Prostate gland (tissue), 2 donors: ENCODE results near the gene RASL11A. TPM values are rescaled to one million over a fixed set of nuclear protein-coding genes. Genes with fewer than 3 reads are reported as not detected.

Experiments used
- DNase-seq: peaks from one replicate; pipeline ENCODE4 v3.0.0-alpha.2; 2019; ENCODE audit warnings: low spot score
- H3K27ac ChIP-seq, 2 donors: fragments of 200-600 bp; sonication (generic); 2 replicates each; pipeline ENCODE4 v1.5.1; 2017 to 2019
- H3K27me3 ChIP-seq: fragments of 200-600 bp; sonication (generic); replicated peaks from 2 replicates; pipeline ENCODE4 v1.5.1; 2019; ENCODE audit not compliant: insufficient read depth
- H3K36me3 ChIP-seq, 2 donors: fragments of 200-600 bp; sonication (generic); 1 replicate in 1 of 2; 2 replicates in 1 of 2; pipeline versions ENCODE4 v1.5.1 to v1.8.1; 2017 to 2019
- H3K4me1 ChIP-seq: fragments of 200-600 bp; sonication (generic); replicated peaks from 2 replicates; pipeline ENCODE4 v1.5.1; 2019
- H3K4me3 ChIP-seq, 2 donors: fragments of 200-600 bp; sonication (generic); 2 replicates each; pipeline ENCODE4 v1.5.1; 2017 to 2019
- H3K9me3 ChIP-seq: fragments of 200-600 bp; sonication (generic); 2 replicates; pipeline ENCODE4 v1.5.1; 2017
- CTCF ChIP-seq, 4 experiments: fragments of 200-600 bp in 2 of 4; fragments of 450-650 bp in 2 of 4; sonication (generic) in 2 of 4; IDR thresholded peaks; 1 replicate in 3 of 4; 2 replicates in 1 of 4; pipeline ENCODE4 v1.5.1; 2016 to 2019; ENCODE audit warnings: antibody characterized with exemption in 4 of 4, mild to moderate bottlenecking in 2 of 4, moderate library complexity in 2 of 4
- POLR2A ChIP-seq: fragments of 450-650 bp; IDR thresholded peaks from one replicate; pipeline ENCODE4 v1.6.1; 2016; ENCODE audit warnings: antibody characterized with exemption, mild to moderate bottlenecking
- POLR2AphosphoS5 ChIP-seq: sonication (generic); formaldehyde crosslinking; IDR thresholded peaks from one replicate; pipeline ENCODE4 v1.6.1; 2017; ENCODE audit warnings: antibody characterized with exemption
- WGBS: methylation state at CpG from one replicate; pipeline ENCODE4 v1.1.5; 2018; 5-methylcytosine and 5-hydroxymethylcytosine counted together
- intact Hi-C: fragments of 100-400 bp; cut with DNase I; formaldehyde crosslinking; loops from one replicate; pipeline ENCODE4 v1.14.2; 2022
- total RNA-seq, 2 donors: library from RNA; depleted of rRNA; stranded (reverse); fragments of >200 nt; gene quantifications; one replicate each; pipeline ENCODE4 v1.1.0, GENCODE V29; 2016

Gene RASL11A
- total RNA-seq, 2 donors from 2014 or later: 26.5 to 31.5 TPM

GRCh38 chr13:27264648-27265047 lies 6.0 kb upstream of the RASL11A start:
- TF ChIP-seq CTCF (IDR thresholded peaks at IDR 0.05) (no peak), POLR2AphosphoS5 (no peak), POLR2A (no peak)
- DNase-seq: no peak
- Histone ChIP-seq H3K27me3 (no peaks in the 10 kb centered on the region), H3K27ac (no peak overlapping the region), H3K9me3 (no peaks in the 10 kb centered on the region), H3K36me3 (no peaks in the 10 kb centered on the region), H3K4me3 (no peak overlapping the region), H3K4me1 (no peaks in the 10 kb centered on the region)
- 55% methylated on average over 1 of the region's 1 CpG for WGBS
- intact Hi-C loops: no loop called here

GRCh38 chr13:27266917-27267316 lies 3.7 kb upstream of the RASL11A start:
- no peaks in the 10 kb centered on the region for H3K4me1 ChIP-seq

DNA sequence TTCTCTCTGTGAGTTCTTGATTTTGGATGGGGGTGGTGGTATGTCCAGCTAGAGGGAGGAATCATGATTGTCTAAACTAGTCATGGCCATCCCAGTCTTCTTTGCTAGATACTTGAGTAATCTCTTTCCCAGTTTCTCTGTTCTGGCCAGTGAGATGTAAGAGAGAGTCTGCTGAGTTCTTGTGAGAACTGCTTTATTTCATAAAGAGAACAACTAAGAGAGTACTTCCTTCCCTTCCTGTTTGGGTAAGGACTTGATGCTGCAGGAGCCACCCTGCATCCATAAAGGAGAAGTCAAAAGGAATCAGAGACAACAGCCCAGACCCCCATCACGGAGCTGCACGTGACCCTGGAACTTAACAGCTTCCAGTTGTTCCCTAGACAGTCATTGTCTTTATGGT lies 3.0 kb upstream of the RASL11A start:
- no peak overlapping the region for H3K27ac ChIP-seq
- H3K9me3 ChIP-seq: no peaks in the 10 kb centered on the region
- intact Hi-C loops: no loop called here
- TF ChIP-seq POLR2A (no peak), CTCF (IDR thresholded peaks at IDR 0.05) (no peak), POLR2AphosphoS5 (no peak)
- no peak for DNase-seq
- no peaks in the 10 kb centered on the region for H3K36me3 ChIP-seq
- 79% methylated on average over 2 of the region's 2 CpGs for WGBS
- H3K27me3 ChIP-seq: no peaks in the 10 kb centered on the region
- H3K4me3 ChIP-seq: no peak overlapping the region
- H3K4me1 ChIP-seq: no peaks in the 10 kb centered on the region

More at GRCh38 chr13:27266917-27267316, 3.7 kb upstream of the RASL11A start:
- intact Hi-C loops: no loop called here
- Histone ChIP-seq H3K4me3 (no peak overlapping the region), H3K27ac (no peak overlapping the region), H3K9me3 (no peaks in the 10 kb centered on the region), H3K36me3 (no peaks in the 10 kb centered on the region), H3K27me3 (no peaks in the 10 kb centered on the region)
- 76% methylated on average over 2 of the region's 2 CpGs for WGBS
- DNase-seq: no peak
- no peak for TF ChIP-seq POLR2AphosphoS5
- TF ChIP-seq CTCF (IDR thresholded peaks at IDR 0.05): no peak
- no peak for TF ChIP-seq POLR2A

DNA sequence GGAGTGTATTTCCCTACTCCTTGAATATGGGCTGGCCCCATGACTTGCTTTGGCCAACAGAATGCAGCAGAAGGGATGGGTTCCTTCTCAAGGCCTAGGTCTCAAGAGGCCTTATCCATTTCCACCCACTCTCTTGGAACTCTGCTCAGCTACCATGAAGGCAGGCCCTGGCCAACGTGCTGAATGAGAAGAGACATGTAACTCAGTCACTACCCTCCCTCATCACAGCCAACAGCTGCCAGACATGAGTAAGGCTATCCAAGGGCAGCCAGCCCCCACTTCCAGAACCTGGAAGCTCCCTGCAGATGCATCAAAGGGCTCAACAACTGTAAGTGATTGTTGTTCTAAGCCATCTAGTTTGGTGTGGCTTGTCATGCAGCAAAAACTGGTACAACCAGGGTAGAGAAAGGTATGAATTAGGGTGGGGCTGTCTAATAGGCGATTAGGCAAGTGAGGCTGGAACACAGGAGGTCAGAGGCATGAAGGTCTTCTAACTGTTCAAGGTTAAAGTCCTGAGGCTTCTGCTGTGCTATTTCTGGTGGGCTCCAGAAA lies 1.4 kb upstream of the RASL11A start:
- H3K9me3 ChIP-seq: no peaks in the 10 kb centered on the region
- no peak for DNase-seq
- H3K27ac ChIP-seq: no peak overlapping the region
- intact Hi-C loops: no loop called here
- H3K4me3 ChIP-seq: no peak overlapping the region
- 64% methylated on average over 2 of the region's 2 CpGs for WGBS
- TF ChIP-seq CTCF (IDR thresholded peaks at IDR 0.05) (no peak), POLR2A (no peak), POLR2AphosphoS5 (no peak)
- no peaks in the 10 kb centered on the region for H3K27me3 ChIP-seq
- no peaks in the 10 kb centered on the region for H3K36me3 ChIP-seq
- H3K4me1 ChIP-seq: peaks cover 2% of the 10 kb centered on the region

GRCh38 chr13:27271570-27272096 lies 1.0 kb downstream of the RASL11A start:
- 47% methylated on average over 15 of the region's 15 CpGs for WGBS
- Histone ChIP-seq H3K4me3 (peak overlapping the region; percentile 50 to 63), H3K27ac (peak overlapping the region; percentile 78 to 84), H3K4me1 (peaks cover 2% of the 10 kb centered on the region), H3K9me3 (no peaks in the 10 kb centered on the region), H3K36me3 (no peaks in the 10 kb centered on the region), H3K27me3 (no peaks in the 10 kb centered on the region)
- intact Hi-C loops: loop anchor here (2.0 to 5.0 kb wide), 5 partner anchors 21 to 351 kb away; partner anchors contain the start of genes LNX2, POLR1D, RPL21 and USP12
- no peak for TF ChIP-seq POLR2A
- TF ChIP-seq POLR2AphosphoS5: no peak
- no peak for TF ChIP-seq CTCF (IDR thresholded peaks at IDR 0.05)
- DNase-seq: no peak
